ENCODE measurements around the gene MREG. TPM values are rescaled to one million over a fixed set of nuclear protein-coding genes. Genes with fewer than 3 reads are reported as not detected.

Gene MREG
- polyA plus RNA-seq, 1 experiment: 2.6 TPM

DNA sequence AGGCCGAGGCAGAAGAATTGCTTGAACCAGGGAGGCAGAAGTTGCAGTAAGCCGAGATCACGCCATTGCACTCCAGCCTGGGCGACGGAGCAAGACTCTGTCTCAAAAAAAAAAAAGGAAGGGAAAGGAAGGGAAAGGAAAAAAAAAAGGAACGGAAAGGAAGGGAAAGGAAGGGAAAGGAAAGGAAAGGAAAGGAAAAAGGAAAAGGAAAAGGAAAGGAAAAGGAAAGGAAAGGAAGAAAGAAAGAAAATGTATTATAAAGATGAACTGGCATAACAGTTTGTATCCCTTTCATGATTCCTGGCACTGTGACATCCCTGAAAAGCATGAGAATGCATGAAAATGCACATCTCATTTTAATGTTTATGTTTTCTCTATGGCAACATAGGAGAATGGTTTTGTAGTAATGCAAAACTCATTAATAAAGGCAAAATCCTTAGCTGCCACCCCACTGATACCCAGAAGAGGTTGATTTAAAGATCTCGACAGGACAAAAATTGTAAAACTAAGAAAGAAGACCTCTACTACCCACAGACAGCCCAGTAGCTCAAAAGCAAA, 11.5 kb upstream of the MREG start:
- ChIA-PET POLR2A (no interaction called here), CTCF (interaction anchor here (0.6 to 5.9 kb wide), 4 partner anchors 9 to 92 kb away, joined by 3 to 59 read pairs (median 4); no protein-coding TSS in a partner anchor)
- H3K4me3 ChIP-seq (ENCODE audit: low read depth, low read length): no peak overlapping the region
- TF ChIP-seq, protein P1, sequence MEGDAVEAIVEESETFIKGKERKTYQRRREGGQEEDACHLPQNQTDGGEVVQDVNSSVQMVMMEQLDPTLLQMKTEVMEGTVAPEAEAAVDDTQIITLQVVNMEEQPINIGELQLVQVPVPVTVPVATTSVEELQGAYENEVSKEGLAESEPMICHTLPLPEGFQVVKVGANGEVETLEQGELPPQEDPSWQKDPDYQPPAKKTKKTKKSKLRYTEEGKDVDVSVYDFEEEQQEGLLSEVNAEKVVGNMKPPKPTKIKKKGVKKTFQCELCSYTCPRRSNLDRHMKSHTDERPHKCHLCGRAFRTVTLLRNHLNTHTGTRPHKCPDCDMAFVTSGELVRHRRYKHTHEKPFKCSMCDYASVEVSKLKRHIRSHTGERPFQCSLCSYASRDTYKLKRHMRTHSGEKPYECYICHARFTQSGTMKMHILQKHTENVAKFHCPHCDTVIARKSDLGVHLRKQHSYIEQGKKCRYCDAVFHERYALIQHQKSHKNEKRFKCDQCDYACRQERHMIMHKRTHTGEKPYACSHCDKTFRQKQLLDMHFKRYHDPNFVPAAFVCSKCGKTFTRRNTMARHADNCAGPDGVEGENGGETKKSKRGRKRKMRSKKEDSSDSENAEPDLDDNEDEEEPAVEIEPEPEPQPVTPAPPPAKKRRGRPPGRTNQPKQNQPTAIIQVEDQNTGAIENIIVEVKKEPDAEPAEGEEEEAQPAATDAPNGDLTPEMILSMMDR (IDR thresholded peaks at IDR 0.05; ENCODE audit: low read depth, low read length): no peak
- H3K27me3 ChIP-seq (ENCODE audit: control insufficient read depth, insufficient read depth, low read length): no peaks in the 10 kb centered on the region
- no peak for DNase-seq (ENCODE audit: low read depth, low spot score)
- no peaks in the 10 kb centered on the region for H3K9me3 ChIP-seq (ENCODE audit: control insufficient read depth, insufficient read depth, low read length)
- H3K27ac ChIP-seq (ENCODE audit: low read depth, low read length): no peak overlapping the region

DNA sequence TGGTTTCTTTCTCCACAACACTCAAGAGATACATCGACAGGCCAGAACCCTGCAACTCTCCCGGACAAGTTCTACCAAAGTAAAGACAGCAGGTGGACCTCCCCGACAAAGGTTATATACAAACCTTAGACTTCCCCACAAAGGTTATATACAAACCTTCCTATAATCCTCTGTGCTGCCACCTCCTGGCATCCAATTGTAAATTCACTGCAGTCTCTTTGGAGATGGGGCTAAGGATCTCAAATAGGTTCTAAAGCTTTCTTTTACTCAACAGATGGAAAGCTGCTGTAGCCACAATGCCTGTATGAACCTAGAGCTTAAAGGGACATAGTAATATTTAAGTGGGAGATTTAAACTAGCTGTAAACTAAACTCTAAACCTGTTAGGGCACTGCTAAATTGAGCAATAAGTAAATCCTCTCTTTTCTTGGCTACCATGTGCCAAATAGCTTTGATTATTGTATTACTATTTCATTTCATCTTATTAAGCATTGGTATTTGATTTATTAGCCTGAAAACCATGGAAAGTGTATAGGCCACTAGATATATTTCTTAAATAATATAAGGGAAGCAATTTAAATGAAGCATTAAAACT, 9.8 kb upstream of the MREG start:
- no peak for DNase-seq (ENCODE audit: low read depth, low spot score)

DNA sequence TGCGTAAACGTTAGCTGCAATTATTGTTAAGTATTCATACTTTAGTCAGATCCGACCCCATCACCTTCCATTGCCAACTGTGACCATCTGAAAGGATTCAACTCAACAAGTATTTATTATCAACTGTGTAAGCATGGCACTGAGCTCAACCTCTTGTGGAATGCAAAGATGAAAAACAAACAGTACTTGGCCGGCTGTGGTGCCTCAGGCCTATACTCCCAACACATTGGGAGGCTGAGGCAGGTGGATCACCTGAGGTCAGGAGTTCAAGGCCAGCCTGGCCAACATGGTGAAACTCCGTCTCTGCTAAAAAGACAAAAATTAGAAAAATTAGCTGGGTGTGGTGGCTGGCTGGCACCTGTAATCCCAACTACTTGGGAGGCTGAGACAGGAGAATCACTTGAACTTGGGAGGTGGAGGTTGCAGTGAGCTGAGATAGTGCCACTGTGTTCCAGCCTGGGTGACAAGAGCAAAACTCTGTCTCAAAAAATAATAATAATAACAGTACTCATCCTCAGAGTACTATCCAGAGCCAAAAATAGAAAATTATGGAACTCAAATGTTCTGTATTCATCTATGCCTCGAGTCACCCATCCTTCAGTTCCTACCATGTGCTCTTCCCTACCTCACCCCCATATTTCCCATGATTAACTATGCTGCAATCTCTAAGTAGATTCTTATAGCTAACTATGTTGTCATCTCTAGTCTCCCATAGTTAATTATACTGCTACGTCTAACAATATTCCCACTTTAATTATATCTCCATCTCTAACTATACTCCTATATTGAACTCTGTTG, 8.6 kb upstream of the MREG start:
- H3K27me3 ChIP-seq (ENCODE audit: control insufficient read depth, insufficient read depth, low read length): no peaks in the 10 kb centered on the region
- no peaks in the 10 kb centered on the region for H3K9me3 ChIP-seq (ENCODE audit: control insufficient read depth, insufficient read depth, low read length)
- POLR2A ChIA-PET: no interaction called here
- TF ChIP-seq, protein P1 (IDR thresholded peaks at IDR 0.05; ENCODE audit: low read depth, low read length): no peak
- no peak for DNase-seq (ENCODE audit: low read depth, low spot score)
- H3K27ac ChIP-seq (ENCODE audit: low read depth, low read length): no peak overlapping the region
- CTCF ChIA-PET: interaction anchor here (0.6 to 5.9 kb wide), 12 partner anchors 8 to 1061 kb away, joined by 3 to 59 read pairs (median 7); partner anchors contain the start of gene MREG
- H3K4me3 ChIP-seq (ENCODE audit: low read depth, low read length): no peak overlapping the region

More for the DNA sequence above, 9.8 kb upstream of the MREG start:
- no peaks in the 10 kb centered on the region for H3K27me3 ChIP-seq (ENCODE audit: control insufficient read depth, insufficient read depth, low read length)
- no peak overlapping the region for H3K4me3 ChIP-seq (ENCODE audit: low read depth, low read length)
- TF ChIP-seq, protein P1 (IDR thresholded peaks at IDR 0.05; ENCODE audit: low read depth, low read length): peak; percentile 80
- CTCF ChIA-PET: interaction anchor here (0.6 to 5.9 kb wide), 20 partner anchors 9 to 1063 kb away, joined by 3 to 59 read pairs (median 6); partner anchors contain the start of gene MREG
- H3K27ac ChIP-seq (ENCODE audit: low read depth, low read length): no peak overlapping the region
- POLR2A ChIA-PET: no interaction called here
- H3K9me3 ChIP-seq (ENCODE audit: control insufficient read depth, insufficient read depth, low read length): no peaks in the 10 kb centered on the region

DNA sequence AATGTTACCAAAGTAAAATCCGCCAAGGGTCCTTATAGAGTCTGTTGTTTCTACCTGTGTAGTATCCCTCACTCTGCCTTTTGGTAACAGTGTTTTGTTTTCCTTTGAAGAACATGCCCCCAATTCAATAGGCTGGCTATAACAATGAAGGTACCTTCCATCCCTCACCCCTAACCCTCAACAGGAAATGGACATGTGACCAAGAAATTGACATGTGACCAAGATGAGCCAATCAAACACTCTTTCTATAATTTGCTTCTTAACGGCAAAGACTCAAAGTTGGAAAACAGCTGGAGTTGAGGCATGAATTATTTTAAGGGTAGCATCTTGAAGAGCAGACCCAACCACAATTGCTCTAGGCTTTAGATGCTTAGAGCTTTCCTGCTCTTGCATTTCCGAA, 5.4 kb upstream of the MREG start:
- ChIA-PET POLR2A (no interaction called here), CTCF (no interaction called here)
- Histone ChIP-seq H3K4me3 (ENCODE audit: low read depth, low read length) (no peak overlapping the region), H3K27me3 (ENCODE audit: control insufficient read depth, insufficient read depth, low read length) (no peaks in the 10 kb centered on the region), H3K9me3 (ENCODE audit: control insufficient read depth, insufficient read depth, low read length) (no peaks in the 10 kb centered on the region), H3K27ac (ENCODE audit: low read depth, low read length) (no peak overlapping the region)
- DNase-seq (ENCODE audit: low read depth, low spot score): no peak
- TF ChIP-seq, protein P1 (IDR thresholded peaks at IDR 0.05; ENCODE audit: low read depth, low read length): no peak

DNA sequence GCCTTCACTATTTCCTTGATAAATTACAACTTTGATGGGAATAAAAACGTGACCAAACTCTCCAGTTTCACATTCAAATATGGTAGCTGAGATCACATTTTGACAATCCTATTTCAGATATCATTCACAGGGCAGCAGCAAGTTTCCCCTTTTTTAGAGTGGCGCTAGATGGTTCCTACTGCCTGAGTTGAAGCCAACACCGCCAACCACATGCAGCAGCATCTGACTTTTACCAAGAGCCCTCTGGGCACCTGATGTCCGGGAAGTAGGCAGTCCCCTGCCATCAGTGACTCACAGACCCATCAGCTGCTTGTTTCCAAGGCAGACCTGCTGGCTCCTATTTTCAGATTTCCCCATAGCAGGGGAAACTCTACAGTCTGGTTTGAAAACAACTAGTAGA, 4.0 kb upstream of the MREG start:
- Histone ChIP-seq H3K27me3 (ENCODE audit: control insufficient read depth, insufficient read depth, low read length) (no peaks in the 10 kb centered on the region), H3K4me3 (ENCODE audit: low read depth, low read length) (no peak overlapping the region), H3K9me3 (ENCODE audit: control insufficient read depth, insufficient read depth, low read length) (no peaks in the 10 kb centered on the region), H3K27ac (ENCODE audit: low read depth, low read length) (no peak overlapping the region)
- ChIA-PET POLR2A (no interaction called here), CTCF (interaction anchor here (0.5 to 1.2 kb wide), 3 partner anchors 17 to 93 kb away, joined by 3 to 4 read pairs (median 3); partner anchors contain the start of gene XRCC5)
- DNase-seq (ENCODE audit: low read depth, low spot score): no peak
- TF ChIP-seq, protein P1 (IDR thresholded peaks at IDR 0.05; ENCODE audit: low read depth, low read length): no peak

All from AG04450 (cell line).